AG04450 (cell line): ENCODE measurements around the gene PAX2. TPM values are rescaled to one million over a fixed set of nuclear protein-coding genes. Genes with fewer than 3 reads are reported as not detected.

ENCODE experiments used
- CTCF ChIA-PET: fragments of 300-600, 350-600 bp; formaldehyde crosslinking; extraction: SDS; loops from one replicate; lab custom pipeline; 2022; ENCODE audit warnings: antibody characterized with exemption, inconsistent platforms; lab: Charles Lee
- POLR2A ChIA-PET: fragments of 350-600 bp; formaldehyde crosslinking; extraction: SDS; loops from one replicate; lab custom pipeline; 2021; ENCODE audit warnings: antibody characterized with exemption, inconsistent platforms; lab: Yijun Ruan, JAX
- DNase-seq: peaks from one replicate; pipeline ENCODE4 v3.0.0-alpha.2; 2011; ENCODE audit warnings: low read depth, low spot score
- H3K27ac ChIP-seq: one replicate; pipeline ENCODE4 v1.5.1; 2012; ENCODE audit warnings: low read depth, low read length, control low read depth
- H3K27me3 ChIP-seq: one replicate; pipeline ENCODE4 v1.6.0; 2012; ENCODE audit warnings: low read length; ENCODE audit not compliant: control insufficient read depth, insufficient read depth
- H3K4me3 ChIP-seq: 2 replicates; pipeline ENCODE4 v1.5.1; 2011; ENCODE audit warnings: mild to moderate bottlenecking, low read depth, low read length, control low read depth
- H3K9me3 ChIP-seq: 2 replicates; pipeline ENCODE4 v1.5.1; 2012; ENCODE audit warnings: low read length; ENCODE audit not compliant: control insufficient read depth, insufficient read depth
- polyA plus RNA-seq: library from polyadenylated mRNA; depleted of rRNA; stranded (reverse); fragments of >200 nt; gene quantifications from 2 replicates; pipeline ENCODE4 v1.2.3, GENCODE V29; 2011
- TF ChIP-seq, protein P1 (sequence below): IDR thresholded peaks from 2 replicates; pipeline ENCODE4 v1.5.1; 2011; ENCODE audit warnings: low read depth, low read length, control low read depth, inconsistent platforms

The PAX2 gene
- polyA plus RNA-seq, 1 experiment = not detected

GRCh38 chr10:100715445-100716385, 29.7 kb upstream of the PAX2 start:
- ChIA-PET CTCF (no interaction called here), POLR2A (no interaction called here)
- TF ChIP-seq, protein P1, sequence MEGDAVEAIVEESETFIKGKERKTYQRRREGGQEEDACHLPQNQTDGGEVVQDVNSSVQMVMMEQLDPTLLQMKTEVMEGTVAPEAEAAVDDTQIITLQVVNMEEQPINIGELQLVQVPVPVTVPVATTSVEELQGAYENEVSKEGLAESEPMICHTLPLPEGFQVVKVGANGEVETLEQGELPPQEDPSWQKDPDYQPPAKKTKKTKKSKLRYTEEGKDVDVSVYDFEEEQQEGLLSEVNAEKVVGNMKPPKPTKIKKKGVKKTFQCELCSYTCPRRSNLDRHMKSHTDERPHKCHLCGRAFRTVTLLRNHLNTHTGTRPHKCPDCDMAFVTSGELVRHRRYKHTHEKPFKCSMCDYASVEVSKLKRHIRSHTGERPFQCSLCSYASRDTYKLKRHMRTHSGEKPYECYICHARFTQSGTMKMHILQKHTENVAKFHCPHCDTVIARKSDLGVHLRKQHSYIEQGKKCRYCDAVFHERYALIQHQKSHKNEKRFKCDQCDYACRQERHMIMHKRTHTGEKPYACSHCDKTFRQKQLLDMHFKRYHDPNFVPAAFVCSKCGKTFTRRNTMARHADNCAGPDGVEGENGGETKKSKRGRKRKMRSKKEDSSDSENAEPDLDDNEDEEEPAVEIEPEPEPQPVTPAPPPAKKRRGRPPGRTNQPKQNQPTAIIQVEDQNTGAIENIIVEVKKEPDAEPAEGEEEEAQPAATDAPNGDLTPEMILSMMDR = no peak
- Histone ChIP-seq H3K9me3 (no peaks in the 10 kb centered on the region; the same call in none of the 2 replicates), H3K4me3 (no peak overlapping the region), H3K27ac (no peak overlapping the region), H3K27me3 (peaks cover 54% of the 10 kb centered on the region)
- DNase-seq = no peak

DNA sequence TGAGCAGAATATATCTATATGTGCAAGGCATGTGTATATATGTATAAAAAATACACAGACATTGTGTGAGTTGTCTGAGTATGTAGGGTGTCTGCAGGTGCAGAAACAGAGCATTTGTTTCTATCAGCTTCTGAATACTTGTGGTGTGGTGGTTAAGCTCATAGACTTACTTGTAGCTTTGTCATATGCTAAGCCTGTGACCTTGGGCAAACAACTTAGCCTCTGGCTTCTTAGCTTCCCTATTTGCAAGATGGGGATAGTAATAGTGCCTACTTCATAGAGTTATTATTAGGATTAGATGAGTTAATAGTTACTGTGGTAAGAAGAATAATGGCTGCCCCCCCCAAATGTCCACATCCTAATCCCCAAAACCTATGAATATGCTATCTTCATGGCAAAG, 28.2 kb upstream of the PAX2 start:
- ChIA-PET CTCF (no interaction called here), POLR2A (no interaction called here)
- no peak overlapping the region for H3K4me3 ChIP-seq
- no peak overlapping the region for H3K27ac ChIP-seq
- DNase-seq = no peak
- H3K27me3 ChIP-seq = peaks cover 46% of the 10 kb centered on the region
- TF ChIP-seq, protein P1 = no peak
- H3K9me3 ChIP-seq = no peaks in the 10 kb centered on the region; the same call in none of the 2 replicates

DNA sequence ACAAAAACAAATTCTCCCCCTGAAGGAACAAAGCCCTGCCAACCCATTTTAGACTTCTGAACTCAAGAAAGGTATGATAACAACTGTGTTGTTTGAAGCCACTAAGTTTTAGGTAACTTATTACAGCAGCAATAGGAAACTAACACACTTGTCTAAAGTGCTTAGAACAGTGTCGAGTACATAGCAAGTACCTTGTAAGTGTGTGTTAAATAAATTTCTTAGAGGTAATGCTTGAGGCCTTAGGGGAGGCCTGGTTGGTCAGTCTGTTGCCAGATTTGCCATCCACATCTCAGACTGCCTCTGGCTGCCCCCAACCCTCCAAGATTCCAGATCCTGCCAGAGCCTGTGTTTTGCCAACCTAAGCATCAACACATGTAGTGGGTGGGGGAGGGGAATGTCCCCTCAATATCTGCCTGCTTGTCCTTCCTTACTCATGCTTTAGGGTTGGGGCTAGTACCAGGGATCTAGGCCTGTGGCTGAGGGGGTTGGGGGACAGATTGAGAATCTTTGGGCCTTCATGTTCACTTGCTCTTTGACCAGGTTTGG, 27.1 kb upstream of the PAX2 start:
- Histone ChIP-seq H3K4me3 (no peak overlapping the region), H3K27me3 (peaks cover 41% of the 10 kb centered on the region), H3K27ac (no peak overlapping the region), H3K9me3 (no peaks in the 10 kb centered on the region; the same call in none of the 2 replicates)
- TF ChIP-seq, protein P1 = no peak
- CTCF ChIA-PET = no interaction called here
- no peak for DNase-seq
- POLR2A ChIA-PET = no interaction called here

DNA sequence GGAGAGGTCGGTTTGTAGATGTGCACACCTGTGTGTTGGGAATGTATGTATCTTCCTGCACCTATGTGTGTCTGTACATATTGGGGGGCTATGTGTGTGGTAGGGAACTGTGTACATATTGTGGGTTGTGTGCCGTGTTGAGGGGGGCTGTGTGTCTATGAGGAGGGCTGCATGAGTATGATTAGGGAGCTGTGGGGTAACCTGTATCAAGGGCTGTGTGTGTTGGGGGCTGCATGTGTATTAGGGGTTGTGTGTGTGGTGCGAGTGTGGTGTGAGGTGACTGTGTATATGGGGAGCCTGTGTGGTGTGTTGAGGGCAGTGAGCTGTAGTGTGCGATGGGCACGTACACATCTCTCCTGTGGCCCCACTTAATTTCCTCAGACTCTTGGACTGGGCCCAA, 22.2 kb upstream of the PAX2 start:
- H3K27me3 ChIP-seq = peaks cover 50% of the 10 kb centered on the region
- H3K4me3 ChIP-seq = no peak overlapping the region
- POLR2A ChIA-PET = no interaction called here
- CTCF ChIA-PET = no interaction called here
- TF ChIP-seq, protein P1 = no peak
- H3K27ac ChIP-seq = no peak overlapping the region
- no peak for DNase-seq
- no peaks in the 10 kb centered on the region; the same call in 1 of the 2 replicates for H3K9me3 ChIP-seq
